KOPT-K1 (cell line): ENCODE measurements around the gene RRN3.
"Not testable (repeated sequence)": the region's sequence is repeated elsewhere in the genome, so short reads cannot be mapped to it uniquely, and the experiment has no call there.

Experiments
- H3K27ac ChIP-seq: fragments of 200-600 bp; sonication (generic); 2 replicates; pipeline ENCODE4 v1.5.1; 2016; ENCODE audit warnings: antibody characterized with exemption, mild to moderate bottlenecking, low read depth, low read length; ENCODE audit not compliant: poor library complexity, severe bottlenecking
- H3K36me3 ChIP-seq: fragments of 200-600 bp; sonication (generic); 2 replicates; pipeline ENCODE4 v1.5.1; 2017; ENCODE audit warnings: antibody characterized with exemption, mild to moderate bottlenecking, low read length, moderate library complexity; ENCODE audit not compliant: insufficient read depth
- H3K9me3 ChIP-seq: fragments of 200-600 bp; sonication (generic); 2 replicates; pipeline ENCODE4 v1.5.1; 2017; ENCODE audit warnings: antibody characterized with exemption, low read length, mild to moderate bottlenecking; ENCODE audit not compliant: insufficient read depth, poor library complexity, severe bottlenecking

The RRN3 gene

GRCh38 chr16:15044286-15044685, 49.8 kb downstream of the RRN3 start:
- peaks cover 50% of the 10 kb centered on the region for H3K36me3 ChIP-seq
- H3K27ac ChIP-seq = no peak overlapping the region
- H3K9me3 ChIP-seq = no peaks in the 10 kb centered on the region

GRCh38 chr16:15043344-15043743, 50.7 kb downstream of the RRN3 start:
- H3K9me3 ChIP-seq = no peaks in the 10 kb centered on the region

GRCh38 chr16:15041271-15042004, 52.6 kb downstream of the RRN3 start:
- Histone ChIP-seq H3K27ac (no peak overlapping the region), H3K9me3 (no peaks in the 10 kb centered on the region), H3K36me3 (peaks cover 68% of the 10 kb centered on the region)

More at GRCh38 chr16:15043344-15043743, 50.7 kb downstream of the RRN3 start:
- H3K27ac ChIP-seq = no peak overlapping the region
- peaks cover 60% of the 10 kb centered on the region for H3K36me3 ChIP-seq

- Histone ChIP-seq H3K9me3 (no peaks in the 10 kb centered on the region), H3K36me3 (peaks cover 81% of the 10 kb centered on the region), H3K27ac (no peak overlapping the region)
These were observed 55.4 kb downstream of the RRN3 start for GRCh38 chr16:15038689-15039088.

- Histone ChIP-seq H3K36me3 (peaks cover 90% of the 10 kb centered on the region), H3K9me3 (no peaks in the 10 kb centered on the region), H3K27ac (no peak overlapping the region)
These were observed 56.3 kb downstream of the RRN3 start for GRCh38 chr16:15037745-15038144.

GRCh38 chr16:15037003-15037402, 57.1 kb downstream of the RRN3 start:
- Histone ChIP-seq H3K27ac (no peak overlapping the region), H3K9me3 (no peaks in the 10 kb centered on the region), H3K36me3 (peaks cover 96% of the 10 kb centered on the region)

- no peaks in the 10 kb centered on the region for H3K9me3 ChIP-seq
- H3K27ac ChIP-seq = no peak overlapping the region
- H3K36me3 ChIP-seq = peaks cover 94% of the 10 kb centered on the region
These were observed 58.8 kb downstream of the RRN3 start for GRCh38 chr16:15035163-15035729.

GRCh38 chr16:15034266-15035162, 59.6 kb downstream of the RRN3 start:
- H3K36me3 ChIP-seq = peaks cover 87% of the 10 kb centered on the region

GRCh38 chr16:15033309-15033707, 60.8 kb downstream of the RRN3 start:
- Histone ChIP-seq H3K27ac (no peak overlapping the region), H3K9me3 (no peaks in the 10 kb centered on the region), H3K36me3 (peaks cover 84% of the 10 kb centered on the region)

More at GRCh38 chr16:15034266-15035162, 59.6 kb downstream of the RRN3 start:
- no peaks in the 10 kb centered on the region for H3K9me3 ChIP-seq
- H3K27ac ChIP-seq = no peak overlapping the region

GRCh38 chr16:15032547-15033308, 61.3 kb downstream of the RRN3 start:
- no peak overlapping the region for H3K27ac ChIP-seq
- H3K36me3 ChIP-seq = peaks cover 81% of the 10 kb centered on the region
- no peaks in the 10 kb centered on the region for H3K9me3 ChIP-seq

GRCh38 chr16:15031586-15031985, 62.5 kb downstream of the RRN3 start:
- Histone ChIP-seq H3K9me3 (no peaks in the 10 kb centered on the region), H3K27ac (peak overlapping the region; percentile 25), H3K36me3 (peaks cover 69% of the 10 kb centered on the region)

GRCh38 chr16:15031179-15031578, 62.9 kb downstream of the RRN3 start:
- H3K27ac ChIP-seq = peak overlapping the region; percentile 25

GRCh38 chr16:15029749-15030148, 64.3 kb downstream of the RRN3 start:
- H3K27ac ChIP-seq = not testable (repeated sequence)
- peaks cover 63% of the 10 kb centered on the region for H3K36me3 ChIP-seq

More at GRCh38 chr16:15031179-15031578, 62.9 kb downstream of the RRN3 start:
- Histone ChIP-seq H3K36me3 (peaks cover 65% of the 10 kb centered on the region), H3K9me3 (no peaks in the 10 kb centered on the region)

GRCh38 chr16:15028801-15029698, 65.0 kb downstream of the RRN3 start:
- H3K36me3 ChIP-seq = peaks cover 62% of the 10 kb centered on the region
- H3K27ac ChIP-seq, H3K9me3 ChIP-seq: not testable (repeated sequence)

More at GRCh38 chr16:15029749-15030148, 64.3 kb downstream of the RRN3 start:
- not testable (repeated sequence) for H3K9me3 ChIP-seq
